SKM-1 treated with dmso at 0.1 percent for 144 hours (cell line): ENCODE measurements around the gene CD300LF.

Source experiments
- DNase-seq: peaks from one replicate; lab custom pipeline; 2025; ENCODE audit not compliant: unreplicated experiment; lab: John Stamatoyannopoulos, UW

CD300LF gene

GRCh38 chr17:74691151-74691550 is 21.6 kb downstream of the CD300LF start:
- DNase-seq: no peak

GRCh38 chr17:74690409-74690825 is 22.3 kb downstream of the CD300LF start:
- DNase-seq: peak; percentile 98

- DNase-seq: no peak
Measured at GRCh38 chr17:74687886-74688285, 24.8 kb downstream of the CD300LF start.

GRCh38 chr17:74686761-74687160 is 26.0 kb downstream of the CD300LF start:
- DNase-seq: peak; percentile 27

DNA sequence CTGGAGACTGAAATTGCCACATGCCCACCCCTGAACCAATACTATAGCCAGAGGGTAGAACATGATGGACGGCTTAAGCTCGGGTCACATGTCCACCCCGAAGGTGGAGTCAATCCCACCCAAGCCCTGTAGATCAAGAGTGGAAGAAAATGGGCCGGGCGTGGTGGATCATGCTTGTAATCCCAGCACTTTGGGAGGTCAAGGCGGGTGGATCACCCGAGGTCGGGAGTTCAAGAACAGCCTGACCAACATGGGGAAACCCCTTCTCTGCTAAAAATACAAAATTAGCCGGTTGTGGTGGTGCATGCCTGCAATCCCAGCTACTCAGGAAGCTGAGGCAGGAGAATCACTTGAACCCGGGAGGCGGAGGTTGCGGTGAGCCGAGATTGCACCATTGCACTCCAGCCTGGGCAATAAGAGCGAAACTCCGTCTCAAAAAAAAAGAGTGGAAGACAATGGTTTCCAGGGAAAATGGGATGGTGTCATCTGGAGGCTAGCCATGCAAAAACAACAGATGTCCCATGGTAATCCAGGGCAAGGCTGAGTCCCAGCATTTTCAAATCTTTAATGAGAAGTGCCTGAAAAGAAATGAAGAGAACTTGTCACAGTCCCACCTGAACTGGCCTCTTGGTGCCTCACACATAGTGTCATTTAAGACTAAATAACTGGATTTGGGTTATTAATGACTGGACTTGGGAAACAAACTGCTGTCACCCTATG is 30.1 kb downstream of the CD300LF start:
- no peak for DNase-seq

- DNase-seq: no peak
Measured at GRCh38 chr17:74682028-74682427, 30.7 kb downstream of the CD300LF start.

DNA sequence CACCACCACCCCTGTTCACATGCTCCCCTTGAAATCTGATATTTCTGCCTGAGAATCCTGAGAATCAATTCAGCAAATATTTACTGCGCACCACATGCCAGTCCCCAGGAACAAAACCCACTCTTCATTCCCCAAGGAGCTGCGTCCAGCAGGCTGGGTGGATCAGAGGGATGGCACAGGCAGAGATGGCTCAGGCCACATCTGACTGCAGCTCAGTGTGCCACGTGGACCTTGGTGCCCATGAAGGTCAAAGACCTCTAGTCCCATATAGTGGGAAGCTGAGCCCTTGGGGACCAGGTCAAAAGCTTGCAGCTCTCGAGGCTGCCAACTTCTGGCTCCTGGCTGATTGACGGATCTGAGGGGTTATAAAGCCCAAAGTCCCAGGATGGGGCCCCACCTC is 31.8 kb downstream of the CD300LF start:
- no peak for DNase-seq

GRCh38 chr17:74680213-74680612 is 32.5 kb downstream of the CD300LF start:
- no peak for DNase-seq

GRCh38 chr17:74679374-74679773 is 33.3 kb downstream of the CD300LF start:
- DNase-seq: no peak

GRCh38 chr17:74678541-74678940 is 34.2 kb downstream of the CD300LF start:
- DNase-seq: no peak

DNA sequence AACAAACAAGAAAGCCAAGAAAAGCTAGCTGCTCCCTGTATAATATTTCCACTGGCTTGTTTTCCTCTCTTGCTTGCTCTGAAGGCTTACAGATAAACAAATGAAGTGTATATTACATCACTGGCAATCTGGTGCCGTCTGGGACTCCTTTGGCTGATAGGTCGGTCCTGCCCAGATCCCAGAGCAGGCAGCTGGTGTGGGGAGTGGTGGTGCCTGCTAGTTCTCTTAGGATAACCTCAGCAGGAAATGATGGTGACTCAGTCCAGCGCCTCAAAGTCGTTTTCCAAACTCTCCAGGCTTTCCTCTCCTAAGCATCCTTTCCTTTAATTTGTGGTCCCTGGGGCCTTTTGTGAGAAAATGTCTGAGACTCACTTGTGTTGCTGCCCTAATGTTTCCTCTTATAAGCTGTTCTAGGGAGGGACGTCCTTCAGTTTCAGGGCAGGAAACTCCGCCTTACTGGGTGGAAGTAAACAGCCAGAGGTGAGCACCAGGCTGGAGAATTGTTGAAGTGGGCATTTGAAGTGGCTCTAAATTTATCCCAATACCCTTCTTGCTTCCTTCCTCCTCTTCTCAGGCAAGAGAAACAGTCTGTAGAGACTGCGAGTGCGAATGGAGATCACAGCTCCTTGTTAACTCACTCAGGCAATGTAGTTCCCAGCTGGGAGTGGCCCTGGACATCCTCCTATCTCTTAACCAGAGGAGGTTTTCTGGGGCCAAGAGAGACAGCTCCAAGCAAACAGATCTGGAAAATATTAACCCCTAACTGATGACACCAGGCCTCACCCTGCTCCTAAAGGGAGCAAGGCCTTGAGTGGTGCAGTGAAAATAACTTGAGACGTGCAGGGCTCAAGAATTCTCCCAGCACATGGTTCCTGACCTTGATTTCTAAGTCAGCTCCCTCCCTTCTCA is 34.9 kb downstream of the CD300LF start:
- DNase-seq: no peak

- no peak for DNase-seq
Measured at GRCh38 chr17:74671031-74671771, 41.5 kb downstream of the CD300LF start.

DNA sequence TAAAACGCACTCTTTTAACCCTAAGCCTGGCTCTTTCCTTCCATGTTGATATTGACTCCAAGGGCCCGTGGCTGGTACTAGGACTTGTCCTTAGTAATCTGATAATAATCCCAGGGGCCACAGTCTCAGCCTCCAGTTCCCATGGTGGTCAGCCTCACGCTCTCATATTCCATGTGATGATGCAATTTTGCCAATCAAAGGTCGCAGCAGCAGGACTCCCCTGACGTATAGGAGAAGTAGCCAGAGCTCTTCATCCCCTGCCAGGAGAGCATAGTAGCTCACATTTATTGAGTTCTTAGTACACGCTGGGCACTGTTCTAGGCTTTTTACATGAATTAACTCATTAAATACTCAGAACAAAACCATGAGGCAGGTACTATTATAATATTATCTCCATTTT is 42.4 kb downstream of the CD300LF start:
- no peak for DNase-seq

- no peak for DNase-seq
Measured at GRCh38 chr17:74663561-74663960, 49.2 kb downstream of the CD300LF start.

- DNase-seq: no peak
Measured at GRCh38 chr17:74659889-74660288, 52.8 kb downstream of the CD300LF start.

DNA sequence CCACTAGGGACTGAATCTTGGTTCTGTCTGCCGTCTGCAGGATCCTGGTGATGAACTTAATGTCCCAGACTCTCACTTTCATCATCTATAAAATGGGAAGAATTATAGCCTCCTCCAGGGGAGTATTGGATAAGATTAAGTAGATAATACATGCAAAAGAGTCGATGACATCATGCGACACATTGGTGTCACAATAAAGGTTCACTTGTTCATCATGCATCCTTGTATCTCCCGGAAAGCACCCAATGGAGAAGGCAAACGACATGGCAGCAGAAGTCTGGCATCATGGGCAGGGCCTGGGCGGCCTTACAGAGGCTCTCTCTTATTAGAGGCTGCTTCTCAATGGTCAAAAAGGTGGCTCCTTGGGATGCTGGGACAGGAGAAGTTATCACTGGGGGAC is 54.1 kb downstream of the CD300LF start:
- no peak for DNase-seq

DNA sequence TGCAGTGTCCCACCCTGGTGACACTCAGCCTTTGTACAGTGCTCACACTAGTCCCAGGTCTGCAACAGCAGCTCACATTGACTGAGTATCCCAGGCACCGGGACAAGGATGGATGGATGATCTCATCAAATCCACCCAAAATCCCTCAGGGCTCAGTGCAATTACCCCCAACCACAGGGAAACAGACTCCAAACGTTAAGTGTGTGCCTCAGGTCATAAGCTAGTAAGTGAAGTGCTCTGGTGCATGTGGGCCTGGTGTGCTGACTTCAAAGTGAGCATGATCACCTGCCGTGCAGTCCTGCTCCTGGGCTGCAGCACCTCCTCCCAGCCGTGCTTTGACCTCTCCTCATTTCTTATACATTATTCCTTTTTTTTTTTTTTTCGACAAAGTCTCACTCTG is 58.0 kb downstream of the CD300LF start:
- DNase-seq: no peak

DNA sequence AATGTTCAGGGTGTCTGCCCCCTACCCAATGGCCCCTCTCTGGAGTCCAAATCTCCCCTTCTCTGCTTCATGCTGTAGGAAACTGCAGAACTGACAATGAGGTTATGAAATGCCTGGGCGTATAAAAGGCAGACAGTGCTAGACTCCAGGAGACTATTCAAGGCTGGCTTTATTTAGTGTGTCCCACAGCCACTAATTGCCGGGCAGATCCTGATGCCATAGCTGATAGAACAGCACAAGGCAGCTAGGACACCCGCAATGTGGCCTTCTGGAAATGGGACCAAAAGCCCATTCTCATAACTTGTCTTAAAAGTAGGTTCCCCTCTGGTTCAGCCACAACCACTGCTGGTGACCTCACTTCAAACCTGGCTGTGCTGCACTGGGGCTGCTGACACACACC is 60.7 kb downstream of the CD300LF start:
- DNase-seq: no peak

DNA sequence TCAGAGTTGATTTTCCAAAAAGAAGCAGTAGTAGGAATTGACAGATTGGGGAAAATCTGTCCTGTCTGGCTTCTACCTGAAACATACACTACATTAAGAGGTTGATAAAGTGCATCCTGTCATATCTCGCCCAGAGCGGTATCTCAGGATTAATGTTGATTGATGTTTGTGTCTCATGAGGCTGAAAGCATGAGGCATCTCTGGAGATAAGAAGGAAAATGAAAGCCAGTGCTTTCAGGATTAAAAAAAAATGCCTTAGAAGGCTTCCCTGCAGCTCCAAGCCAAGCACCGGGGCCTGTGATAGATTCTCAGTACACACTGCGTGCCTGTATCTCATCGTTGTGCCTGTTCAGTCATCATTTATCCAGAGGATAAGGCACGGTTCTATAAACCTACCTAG is 62.8 kb downstream of the CD300LF start:
- DNase-seq: no peak

DNA sequence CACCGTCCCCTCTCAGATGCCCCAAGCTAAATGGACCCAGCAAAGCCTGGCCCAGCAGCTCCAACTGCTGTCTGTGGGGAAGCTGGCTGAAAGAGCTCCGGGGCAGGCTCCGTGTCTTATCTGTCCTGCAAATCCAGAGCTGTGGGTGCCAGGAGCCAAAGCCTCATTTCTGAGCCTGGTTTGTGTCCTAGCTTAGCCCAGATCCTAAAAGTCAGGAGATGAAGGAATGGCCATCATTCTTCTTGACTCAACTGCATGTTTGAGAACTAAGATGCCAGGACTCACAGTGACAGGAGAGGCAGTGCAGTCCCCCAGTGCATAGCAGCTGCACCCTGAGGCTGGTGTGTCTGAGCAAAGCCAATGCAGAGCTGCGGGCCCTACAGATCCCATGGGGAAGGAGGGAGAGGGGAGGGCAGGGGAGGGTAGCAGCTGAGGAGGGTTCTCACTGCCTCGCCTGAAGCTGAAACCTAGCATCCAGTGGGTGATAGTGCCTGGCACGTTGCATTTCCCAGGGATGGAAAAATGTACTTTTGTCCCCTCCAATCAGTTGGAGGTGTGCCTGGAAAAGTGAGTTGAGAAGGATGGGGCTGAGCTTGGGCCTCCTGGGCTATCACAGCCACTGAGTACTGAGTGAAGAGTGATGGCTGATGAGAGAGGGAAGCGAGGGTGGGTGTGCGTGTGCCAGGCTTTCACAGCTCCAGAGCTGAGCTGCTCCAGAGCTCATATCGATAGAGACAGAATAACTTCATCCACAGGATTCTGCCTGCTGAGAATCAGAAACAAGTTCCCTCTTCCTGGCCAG is 64.7 kb downstream of the CD300LF start:
- DNase-seq: no peak

DNA sequence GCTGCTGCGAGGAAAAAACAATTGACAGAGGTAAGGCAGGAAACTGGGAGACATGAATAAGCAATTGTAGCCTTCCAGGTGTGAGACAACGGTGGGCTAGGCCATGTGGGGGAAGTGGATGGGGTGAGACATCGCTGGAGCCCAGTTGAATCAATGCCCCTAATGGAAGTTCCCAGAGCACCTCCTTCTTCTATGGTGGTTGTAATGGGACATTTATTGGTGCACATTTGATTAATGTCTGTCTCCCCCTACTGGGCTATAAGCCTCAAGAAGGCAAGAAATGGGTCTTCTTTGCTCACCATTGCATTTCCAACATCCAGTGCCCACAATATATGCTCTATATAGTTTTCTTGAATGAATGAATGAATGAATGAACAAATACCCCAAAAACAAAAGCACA is 66.5 kb downstream of the CD300LF start:
- no peak for DNase-seq
